ENCODE measurements around the gene XIRP1. TPM values are rescaled to one million over a fixed set of nuclear protein-coding genes. Genes with fewer than 3 reads are reported as not detected.

Gene XIRP1
- total RNA-seq, 1 experiment from 2014 or later, result not detected

- TF ChIP-seq REST (IDR thresholded peaks at IDR 0.05; ENCODE audit: insufficient read depth in 1 of 2, low read depth in 2 of 2, low read length in 1 of 2) (no peak), TCF7L2 (IDR thresholded peaks at IDR 0.05; ENCODE audit: low read depth, low read length) (no peak), CTCF (IDR thresholded peaks at IDR 0.05) (no peak), POLR2AphosphoS5 (IDR thresholded peaks at IDR 0.05; ENCODE audit: low read depth, low read length) (no peak), SIN3A (IDR thresholded peaks at IDR 0.05; ENCODE audit: borderline replicate concordance, insufficient read depth, low read depth, low read length) (no peak)
- DNase-seq (ENCODE audit: low read depth, low spot score) (no peak), ATAC-seq (no peak)
- no peaks in the 10 kb centered on the region for H3K4me1 ChIP-seq (ENCODE audit: control insufficient read depth, insufficient read depth, low read length)
- H3K36me3 ChIP-seq (ENCODE audit: control insufficient read depth, insufficient read depth, low read length), result no peaks in the 10 kb centered on the region
- CTCF ChIA-PET, result no interaction called here
- POLR2A ChIA-PET, result no interaction called here
- no peak overlapping the region for H3K4me3 ChIP-seq (ENCODE audit: low read depth in 2 of 2, low read length in 2 of 2)
- no peak overlapping the region for H3K27ac ChIP-seq (ENCODE audit: low read length)
- no peaks in the 10 kb centered on the region for H3K9me3 ChIP-seq (ENCODE audit: control insufficient read depth, insufficient read depth, low read depth, low read length)
- no TSS peak for BruUV-seq (replicated peaks)
- intact Hi-C loops (cut with micrococcal nuclease; ENCODE audit: unreplicated experiment), result no loop called here
- in situ Hi-C loops (cut with HindIII; ENCODE audit: low pct_unique_long_range_greater_than_20kb, low sequenced_read_pairs), result no loop called here
- no peaks in the 10 kb centered on the region for H3K27me3 ChIP-seq (ENCODE audit: control insufficient read depth, insufficient read depth, low read length)
These were observed 21.9 kb downstream of the XIRP1 start for GRCh38 chr3:39170461-39170860.

DNA sequence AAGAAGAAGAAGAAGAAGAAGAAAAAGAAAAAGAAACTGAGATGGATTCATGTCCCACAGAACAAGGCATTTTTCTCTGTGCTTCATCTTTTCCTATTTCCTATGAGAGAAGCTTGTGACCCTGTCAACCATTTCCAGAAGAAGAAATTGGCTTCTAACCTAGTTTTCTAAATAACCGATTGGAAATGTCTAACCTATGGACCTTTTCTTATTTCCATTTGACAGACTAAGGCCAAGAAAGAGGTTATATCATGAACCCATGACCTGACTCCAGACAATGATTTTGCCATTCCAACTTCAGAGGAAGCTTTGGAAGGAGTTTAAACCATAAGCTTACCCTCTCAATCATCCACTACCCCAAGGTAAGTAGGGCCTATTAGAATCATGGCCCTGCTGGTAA, 22.7 kb downstream of the XIRP1 start:
- intact Hi-C loops (cut with micrococcal nuclease; ENCODE audit: unreplicated experiment) (no loop called here), in situ Hi-C loops (cut with HindIII; ENCODE audit: low pct_unique_long_range_greater_than_20kb, low sequenced_read_pairs) (no loop called here)
- no peak for ATAC-seq
- Histone ChIP-seq H3K27ac (ENCODE audit: low read length) (no peak overlapping the region), H3K36me3 (ENCODE audit: control insufficient read depth, insufficient read depth, low read length) (no peaks in the 10 kb centered on the region), H3K4me3 (ENCODE audit: low read depth in 2 of 2, low read length in 2 of 2) (no peak overlapping the region), H3K27me3 (ENCODE audit: control insufficient read depth, insufficient read depth, low read length) (no peaks in the 10 kb centered on the region), H3K9me3 (ENCODE audit: control insufficient read depth, insufficient read depth, low read depth, low read length) (no peaks in the 10 kb centered on the region), H3K4me1 (ENCODE audit: control insufficient read depth, insufficient read depth, low read length) (no peaks in the 10 kb centered on the region)
- ChIA-PET CTCF (no interaction called here), POLR2A (no interaction called here)
- DNase-seq (ENCODE audit: low read depth, low spot score), result no peak
- TF ChIP-seq SIN3A (IDR thresholded peaks at IDR 0.05; ENCODE audit: borderline replicate concordance, insufficient read depth, low read depth, low read length) (no peak), TCF7L2 (IDR thresholded peaks at IDR 0.05; ENCODE audit: low read depth, low read length) (no peak), POLR2AphosphoS5 (IDR thresholded peaks at IDR 0.05; ENCODE audit: low read depth, low read length) (no peak), REST (IDR thresholded peaks at IDR 0.05; ENCODE audit: insufficient read depth in 1 of 2, low read depth in 2 of 2, low read length in 1 of 2) (no peak), CTCF (IDR thresholded peaks at IDR 0.05) (no peak)
- BruUV-seq (replicated peaks), result no TSS peak

Measured in Panc1 (cell line).